GM23338 (cell line): ENCODE measurements around the gene RNF213. TPM values are rescaled to one million over a fixed set of nuclear protein-coding genes. Genes with fewer than 3 reads are reported as not detected.

Experiments used
- ATAC-seq: fragments of 200-7000 bp; cut with Tn5 transposase; 3 replicates; pipeline ENCODE4 v1.9.1; 2020
- DNase-seq: peaks from one replicate; pipeline ENCODE4 v3.0.0-alpha.2; 2015; ENCODE audit warnings: low spot score
- H2AFZ ChIP-seq: fragments of 200-600 bp; sonication (generic); 2 replicates; pipeline ENCODE4 v1.8.0; 2016; ENCODE audit warnings: antibody characterized with exemption, mild to moderate bottlenecking, moderate library complexity
- H3F3A ChIP-seq: fragments of 200-600 bp; sonication (generic); replicated peaks from 2 replicates; pipeline ENCODE4 v1.8.0; 2017; ENCODE audit warnings: antibody characterized with exemption, mixed run types, low read depth
- H3K27ac ChIP-seq: fragments of 200-600 bp; sonication (generic); 2 replicates; pipeline ENCODE4 v1.6.1; 2016; ENCODE audit warnings: low read depth
- H3K27me3 ChIP-seq: fragments of 200-600 bp; sonication (generic); 2 replicates; pipeline ENCODE4 v1.8.0; 2016; ENCODE audit warnings: mild to moderate bottlenecking, mixed run types, moderate library complexity; ENCODE audit not compliant: insufficient read depth
- H3K36me3 ChIP-seq: fragments of 200-600 bp; sonication (generic); 2 replicates; pipeline ENCODE4 v1.8.0; 2016; ENCODE audit warnings: mild to moderate bottlenecking; ENCODE audit not compliant: insufficient read depth
- H3K4me1 ChIP-seq: fragments of 200-600 bp; sonication (generic); 2 replicates; pipeline ENCODE4 v1.8.0; 2016; ENCODE audit warnings: mild to moderate bottlenecking, moderate library complexity; ENCODE audit not compliant: insufficient read depth
- H3K4me2 ChIP-seq: fragments of 200-600 bp; sonication (generic); 2 replicates; pipeline ENCODE4 v1.7.1; 2017; ENCODE audit warnings: mixed run types
- H3K4me3 ChIP-seq: fragments of 200-600 bp; sonication (generic); 2 replicates; pipeline ENCODE4 v1.6.1; 2016; ENCODE audit warnings: mixed run types
- H3K79me2 ChIP-seq: fragments of 200-600 bp; sonication (generic); replicated peaks from 2 replicates; pipeline ENCODE4 v1.8.0; 2017; ENCODE audit warnings: mild to moderate bottlenecking; ENCODE audit not compliant: insufficient read depth
- H3K9me2 ChIP-seq: fragments of 200-600 bp; sonication (generic); 2 replicates; pipeline ENCODE4 v1.8.0; 2017; ENCODE audit not compliant: insufficient read depth
- H4K20me1 ChIP-seq: fragments of 200-600 bp; sonication (generic); replicated peaks from 2 replicates; pipeline ENCODE4 v1.8.0; 2017; ENCODE audit warnings: mild to moderate bottlenecking; ENCODE audit not compliant: insufficient read depth
- H3K27ac Mint-ChIP-seq: 2 replicates; pipeline ENCODE4 v1.8.0; 2020; ENCODE audit warnings: inconsistent platforms, mild to moderate bottlenecking, moderate library complexity, mixed read lengths
- H3K27me3 Mint-ChIP-seq: 3 replicates; pipeline ENCODE4 v1.8.0; 2022; ENCODE audit warnings: low read depth, mild to moderate bottlenecking, moderate library complexity, mixed read lengths, inconsistent platforms; ENCODE audit not compliant: insufficient read depth, poor library complexity
- H3K36me3 Mint-ChIP-seq: 3 replicates; pipeline ENCODE4 v1.8.0; 2021; ENCODE audit warnings: low read depth, mild to moderate bottlenecking, inconsistent platforms, moderate library complexity, mixed read lengths
- H3K4me1 Mint-ChIP-seq: 3 replicates; pipeline ENCODE4 v1.8.0; 2020; ENCODE audit warnings: mild to moderate bottlenecking, inconsistent platforms, mixed read lengths
- H3K4me3 Mint-ChIP-seq: 3 replicates; pipeline ENCODE4 v1.8.0; 2021; ENCODE audit warnings: moderate library complexity, mild to moderate bottlenecking, inconsistent platforms, mixed read lengths
- H3K9me3 Mint-ChIP-seq: 3 replicates; pipeline ENCODE4 v1.8.0; 2020; ENCODE audit warnings: moderate library complexity, mild to moderate bottlenecking, inconsistent platforms, mixed read lengths
- CREB1 ChIP-seq: fragments of 250-450 bp; sonication (Bioruptor Pico); IDR thresholded peaks from 2 replicates; pipeline ENCODE4 v1.5.0; 2020; ENCODE audit warnings: low read depth, mild to moderate bottlenecking, moderate library complexity
- CTCF ChIP-seq, 2 experiments: fragments of 200-600 bp in 1 of 2; sonication (generic) in 1 of 2; conservative IDR thresholded peaks; 2 replicates each; pipeline versions ENCODE4 v1.5.1 to v1.6.1; 2016 to 2017; ENCODE audit warnings: antibody characterized with exemption in 2 of 2, low read depth in 2 of 2, mild to moderate bottlenecking in 2 of 2, moderate library complexity in 1 of 2
- ETS1 ChIP-seq: IDR thresholded peaks from 2 replicates; pipeline ENCODE4 v1.6.1; 2016; ENCODE audit warnings: antibody characterized with exemption
- EZH2 ChIP-seq: fragments of 200-600 bp; sonication (generic); IDR thresholded peaks from one replicate; pipeline ENCODE4 v1.8.0; 2017; ENCODE audit warnings: antibody characterized with exemption, mild to moderate bottlenecking, low read depth; ENCODE audit not compliant: unreplicated experiment
- EZH2phosphoT487 ChIP-seq: fragments of 200-600 bp; sonication (generic); IDR thresholded peaks from one replicate; pipeline ENCODE4 v1.8.1; 2018; ENCODE audit warnings: antibody characterized with exemption; ENCODE audit not compliant: unreplicated experiment
- JUNB ChIP-seq: IDR thresholded peaks from one replicate; pipeline ENCODE4 v1.6.1; 2016; ENCODE audit warnings: antibody characterized with exemption; ENCODE audit not compliant: unreplicated experiment
- POLR2AphosphoS5 ChIP-seq: IDR thresholded peaks from 2 replicates; pipeline ENCODE4 v1.6.1; 2016; ENCODE audit warnings: antibody characterized with exemption, low read depth
- REST ChIP-seq: IDR thresholded peaks from one replicate; pipeline ENCODE4 v1.6.1; 2018; ENCODE audit warnings: antibody characterized with exemption; ENCODE audit not compliant: unreplicated experiment
- ZNF114 ChIP-seq: fragments of 250-450 bp; sonication (Bioruptor Pico); IDR thresholded peaks from 2 replicates; pipeline ENCODE4 v1.5.0; 2020; ENCODE audit warnings: mild to moderate bottlenecking, moderate library complexity
- polyA plus RNA-seq: library from polyadenylated mRNA; unstranded; fragments of >200 nt; fragmentation: Nextera tagmentation; extraction: Ambion mirVana; gene quantifications from 2 replicates; pipeline ENCODE4 v1.2.1, GENCODE V29; 2016
- total RNA-seq: library from RNA; depleted of rRNA; stranded (reverse); fragments of >200 nt; shearing (Covaris generic); gene quantifications from 2 replicates; pipeline ENCODE4 v1.2.3, GENCODE V29; 2014

RNF213 gene
- total and polyA plus RNA-seq, 2 experiments from 2014 or later: 21.2 to 67.2 TPM

DNA sequence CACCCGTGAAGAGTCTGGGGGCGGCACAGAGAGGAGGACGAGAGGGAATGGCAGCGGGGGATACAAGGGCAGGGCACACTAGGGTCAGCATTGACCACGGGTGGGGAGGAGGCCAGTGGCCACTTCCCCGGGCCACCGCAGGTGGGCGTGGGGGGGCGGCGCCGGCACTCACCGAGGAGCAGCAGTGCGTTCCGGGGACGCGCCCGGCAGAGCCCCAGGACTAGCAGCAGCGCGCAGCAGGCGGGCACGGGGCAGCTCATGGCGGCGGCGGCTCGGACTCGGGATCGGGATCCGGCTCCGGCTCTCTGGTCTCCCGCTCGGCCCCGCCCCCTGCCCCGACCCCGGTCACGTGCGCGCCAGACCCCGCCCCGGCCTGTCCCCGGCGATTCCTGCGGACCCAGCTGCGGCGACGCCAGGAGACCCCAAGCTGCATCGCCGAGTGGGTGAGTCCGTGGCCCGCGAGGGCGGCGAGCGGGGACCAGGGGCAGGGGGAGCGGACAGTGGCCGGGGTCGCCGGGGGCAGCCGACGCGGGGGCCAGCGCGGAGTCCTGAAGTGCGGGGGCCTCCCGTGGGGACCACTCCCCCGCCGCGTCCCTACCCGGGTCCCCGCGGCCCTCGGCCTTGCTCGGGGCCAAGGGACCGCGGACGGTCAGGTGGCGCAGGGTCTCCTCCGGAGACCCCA, 40.5 kb upstream of the RNF213 start, which contains the start of the genes SGSH and SLC26A11:
Gene SGSH, minus strand, starts transcription at position 280 of the 682 bp plus-strand sequence. Its CDS starts 20 bp downstream, at position 260.
Gene SLC26A11, plus strand, starts transcription at position 374 of the 682 bp plus-strand sequence. CDS start 1,134 bp downstream, outside the sequence.
- H4K20me1 ChIP-seq: no peaks in the 10 kb centered on the region
- Mint-ChIP-seq H3K9me3 (no peaks in the 10 kb centered on the region; the same call in 2 of the 3 replicates), H3K4me1 (peaks cover 20% of the 10 kb centered on the region), H3K36me3 (peaks cover 28% of the 10 kb centered on the region), H3K27me3 (peaks cover 7% of the 10 kb centered on the region), H3K27ac (peak within 1 kb of the TSS; percentile 52; the same call in 1 of the 2 replicates), H3K4me3 (peak within 1 kb of the TSS; percentile 94)
- DNase-seq (peak; percentile 94), ATAC-seq (peak; percentile 89)
- H2AFZ ChIP-seq: peak within 1 kb of the TSS; percentile 94
- H3K27me3 ChIP-seq: no peaks in the 10 kb centered on the region
- H3K27ac ChIP-seq: no peak within 1 kb of the TSS
- no peaks in the 10 kb centered on the region for H3K36me3 ChIP-seq
- peaks cover 7% of the 10 kb centered on the region; the same call in 1 of the 2 replicates for H3K79me2 ChIP-seq
- peaks cover 7% of the 10 kb centered on the region; the same call in 1 of the 2 replicates for H3F3A ChIP-seq
- H3K4me1 ChIP-seq: peaks cover 7% of the 10 kb centered on the region; the same call in 1 of the 2 replicates
- H3K4me3 ChIP-seq: peak within 1 kb of the TSS; percentile 93
- peak within 1 kb of the TSS; percentile 97 for H3K4me2 ChIP-seq
- TF ChIP-seq CTCF (conservative IDR thresholded peaks at IDR 0.05; ENCODE audit: low read depth in 2 of 2) (no peak), POLR2AphosphoS5 (peak; percentile 80), EZH2 (no peak)
- H3K9me2 ChIP-seq: no peaks in the 10 kb centered on the region

DNA sequence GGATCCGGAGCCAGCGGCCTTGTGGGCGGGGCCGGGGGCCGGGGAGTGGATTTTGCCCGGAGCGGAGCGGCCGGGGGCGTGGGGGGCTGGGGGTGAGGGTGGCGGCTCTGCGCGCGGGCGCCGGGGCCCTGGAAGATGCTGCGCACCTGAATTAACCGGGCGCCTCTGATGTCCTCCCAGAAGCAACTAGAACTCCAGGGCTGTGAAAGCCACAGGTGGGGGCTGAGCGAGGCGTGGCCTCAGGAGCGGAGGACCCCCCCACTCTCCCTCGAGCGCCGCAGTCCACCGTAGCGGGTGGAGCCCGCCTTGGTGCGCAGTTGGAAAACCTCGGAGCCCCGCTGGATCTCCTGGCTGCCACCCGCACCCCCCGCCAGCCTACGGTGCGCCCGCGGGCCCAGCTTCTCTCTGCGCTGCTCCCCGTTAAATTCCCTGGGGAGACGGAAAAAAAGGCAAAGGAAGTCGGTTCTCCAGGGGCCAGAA, 39.9 kb upstream of the RNF213 start:
- Mint-ChIP-seq H3K4me1 (peaks cover 24% of the 10 kb centered on the region), H3K4me3 (peak overlapping the region; percentile 81), H3K36me3 (peaks cover 27% of the 10 kb centered on the region), H3K27ac (no peak overlapping the region), H3K9me3 (no peaks in the 10 kb centered on the region; the same call in 2 of the 3 replicates), H3K27me3 (peaks cover 8% of the 10 kb centered on the region)
- H3K27me3 ChIP-seq: no peaks in the 10 kb centered on the region
- peaks cover 10% of the 10 kb centered on the region; the same call in 1 of the 2 replicates for H3K4me1 ChIP-seq
- H4K20me1 ChIP-seq: no peaks in the 10 kb centered on the region
- no peaks in the 10 kb centered on the region for H3K9me2 ChIP-seq
- peak; percentile 34 for ATAC-seq
- H3K27ac ChIP-seq: no peak overlapping the region
- peak; percentile 43 for DNase-seq
- peak overlapping the region; percentile 93 for H3K4me3 ChIP-seq
- H3F3A ChIP-seq: peaks cover 7% of the 10 kb centered on the region; the same call in 1 of the 2 replicates
- no peaks in the 10 kb centered on the region for H3K36me3 ChIP-seq
- peak overlapping the region; percentile 97 for H3K4me2 ChIP-seq
- H2AFZ ChIP-seq: peak overlapping the region; percentile 78; the same call in 1 of the 2 replicates
- H3K79me2 ChIP-seq: peaks cover 7% of the 10 kb centered on the region; the same call in 1 of the 2 replicates
- TF ChIP-seq JUNB (no peak), ETS1 (no peak), EZH2phosphoT487 (no peak), CREB1 (no peak), ZNF114 (CRISPR knock-in tag) (no peak), REST (no peak), EZH2 (no peak)
